Measurements from ENCODE around the gene ELFN2.

DNA sequence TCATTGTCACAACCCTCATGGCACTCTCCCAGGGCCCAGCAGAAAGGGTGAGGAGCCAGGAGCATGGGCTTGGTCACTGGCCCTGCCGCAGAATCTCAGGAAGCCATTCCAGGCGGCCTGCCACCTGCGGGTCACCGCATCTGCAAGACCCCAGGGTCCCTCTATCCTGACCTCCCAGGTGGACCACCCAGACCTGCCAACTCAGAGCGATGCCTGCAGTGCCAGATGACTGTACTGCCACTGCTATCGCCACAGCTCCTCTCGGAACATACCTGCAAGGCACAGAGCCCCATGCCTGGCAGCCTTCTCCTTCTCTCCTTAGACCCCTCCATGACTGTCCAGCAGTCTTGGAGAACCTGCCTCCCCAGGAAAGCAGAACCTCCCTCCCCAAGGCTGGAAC lies 26.4 kb upstream of the ELFN2 start:
- TF ChIP-seq EZH2 (IDR thresholded peaks at IDR 0.05; ENCODE audit: insufficient read depth, poor library complexity, severe bottlenecking), result no peak
- TF ChIP-seq EZH2phosphoT487 (IDR thresholded peaks at IDR 0.05; ENCODE audit: insufficient read depth, low read depth), result no peak

All from GM23248 (cell line).